ENCODE measurements around the gene CALCOCO1. TPM values are rescaled to one million over a fixed set of nuclear protein-coding genes. Genes with fewer than 3 reads are reported as not detected.

Gene CALCOCO1
- total and polyA plus RNA-seq, 4 donors: 24.4 to 67.4 (median 43.2) TPM

DNA sequence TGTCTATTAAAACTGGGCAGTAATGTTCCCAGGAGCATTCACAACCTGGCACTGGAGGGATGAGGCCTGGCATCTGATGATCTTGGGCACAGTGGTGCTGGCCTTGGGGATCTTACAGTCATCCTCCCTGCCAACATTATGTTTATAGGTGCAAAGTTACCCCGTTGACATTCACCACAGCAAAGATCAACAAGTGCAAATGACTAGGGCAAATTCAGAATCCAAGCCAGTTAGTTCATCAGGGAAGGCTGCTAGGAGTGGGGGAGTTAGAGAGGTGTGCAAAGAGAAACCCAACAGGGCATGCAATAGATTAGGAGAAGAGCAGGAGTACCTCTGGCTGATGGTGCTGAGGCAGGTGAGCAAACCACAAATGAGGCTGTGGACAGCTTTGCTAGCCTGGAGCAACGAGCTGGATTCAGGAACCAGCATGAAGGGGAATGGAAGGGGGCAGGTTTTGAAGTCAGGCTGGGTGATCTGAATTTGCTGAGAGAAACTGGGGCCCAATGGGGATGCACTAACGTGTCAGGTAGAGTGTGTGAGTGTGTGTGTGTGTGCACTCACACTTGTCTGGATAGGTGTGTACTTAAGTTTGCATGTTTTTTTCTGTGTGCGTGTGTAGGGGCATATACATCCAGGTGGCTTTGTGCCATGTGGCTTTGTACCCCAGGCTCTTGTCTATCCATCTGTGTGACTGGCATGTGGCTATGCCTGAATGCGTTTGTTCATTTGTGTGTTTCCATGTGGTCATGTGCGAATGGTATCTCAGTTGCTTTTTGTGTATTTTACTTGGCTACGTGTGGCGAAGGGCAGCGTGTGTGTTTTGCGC lies 22.9 kb upstream of the CALCOCO1 start:
- DNase-seq (ENCODE audit: low spot score): no peak
- Histone ChIP-seq H3K4me3 (ENCODE audit: low read depth in 1 of 3, low read length in 3 of 3) (no peak overlapping the region), H3K27ac (ENCODE audit: low read depth in 1 of 2, low read length in 2 of 2) (no peak overlapping the region), H3K36me3 (ENCODE audit: control insufficient read depth in 4 of 4, insufficient read depth in 3 of 4, low read depth in 1 of 4, low read length in 3 of 4) (no peaks in the 10 kb centered on the region), H3K27me3 (ENCODE audit: control insufficient read depth in 4 of 4, insufficient read depth in 4 of 4, low read length in 3 of 4) (peaks cover 0 to 23% (median 6%) of the 10 kb centered on the region in 4 donors), H3K9me3 (ENCODE audit: control insufficient read depth in 4 of 4, low read length in 3 of 4) (no peaks in the 10 kb centered on the region), H3K4me1 (ENCODE audit: control insufficient read depth in 4 of 4, insufficient read depth in 4 of 4, low read length in 3 of 4) (peaks cover 8 to 15% (median 13%) of the 10 kb centered on the region in 4 donors), H3K9ac (ENCODE audit: low read depth in 1 of 2, low read length in 2 of 2) (no peak overlapping the region)
- WGBS: 29% methylated on average over 10 of the region's 10 CpGs
- TF ChIP-seq ATF3 (IDR thresholded peaks at IDR 0.05) (no peak), CTCF (IDR thresholded peaks at IDR 0.05; ENCODE audit: low read depth, low read length, missing input control) (no peak), GABPA (IDR thresholded peaks at IDR 0.05 in 1 of 2, conservative IDR thresholded peaks at IDR 0.05 in 1 of 2) (no peak), FOXA2 (IDR thresholded peaks at IDR 0.05) (no peak), TAF1 (conservative IDR thresholded peaks at IDR 0.05) (no peak), YY1 (IDR thresholded peaks at IDR 0.05) (no peak), JUND (IDR thresholded peaks at IDR 0.05) (no peak), REST (IDR thresholded peaks at IDR 0.05) (no peak), RAD21 (IDR thresholded peaks at IDR 0.05) (no peak), SP1 (IDR thresholded peaks at IDR 0.05) (no peak), MAX (IDR thresholded peaks at IDR 0.05) (no peak), ZBTB33 (IDR thresholded peaks at IDR 0.05) (no peak), HNF4A (conservative IDR thresholded peaks at IDR 0.05) (no peak), NR2F2 (IDR thresholded peaks at IDR 0.05) (no peak), EGR1 (IDR thresholded peaks at IDR 0.05; ENCODE audit: low read depth in 2 of 2) (no peak), HNF4G (IDR thresholded peaks at IDR 0.05) (no peak), RXRA (IDR thresholded peaks at IDR 0.05) (no peak), FOXA1 (IDR thresholded peaks at IDR 0.05) (no peak)
